SK-N-MC (cell line): Measurements from ENCODE around the gene ALDH3B2.

ENCODE experiments used
- EZH2 ChIP-seq: fragments of 200-600 bp; sonication (generic); IDR thresholded peaks from one replicate; pipeline ENCODE4 v1.6.1; 2017; ENCODE audit warnings: antibody characterized with exemption
- POLR2AphosphoS5 ChIP-seq: IDR thresholded peaks from 2 replicates; pipeline ENCODE4 v1.6.1; 2012; ENCODE audit warnings: mild to moderate bottlenecking, low read depth, low read length, borderline replicate concordance

DNA sequence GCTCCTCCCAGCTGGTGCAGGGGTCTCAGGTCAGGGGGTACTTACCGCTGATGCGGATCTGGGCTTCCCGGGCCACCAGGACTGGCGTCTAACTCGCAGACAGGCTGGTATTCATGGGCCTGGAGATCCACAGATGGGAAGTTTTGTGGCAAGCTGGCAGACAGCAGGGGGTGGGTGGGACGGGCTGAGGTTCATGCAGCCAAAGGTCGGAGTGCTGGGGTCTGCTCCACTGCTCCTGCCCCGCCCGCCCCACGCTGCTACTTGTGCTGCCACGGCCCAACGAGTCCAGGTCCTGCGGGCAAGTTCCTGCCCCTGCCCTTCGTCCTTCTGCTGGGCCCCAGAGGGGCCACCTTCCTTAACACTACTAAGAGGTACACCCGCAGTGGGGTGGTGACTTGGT is 27.0 kb downstream of the ALDH3B2 start:
- TF ChIP-seq POLR2AphosphoS5: no peak
- no peak for TF ChIP-seq EZH2
